Subcutaneous adipose tissue (tissue), 4 donors: ENCODE results near the gene PSMC5. TPM values are rescaled to one million over a fixed set of nuclear protein-coding genes. Genes with fewer than 3 reads are reported as not detected.

ENCODE experiments used
- total RNA-seq, 4 donors: library from RNA; depleted of rRNA; stranded (reverse); fragments of >200 nt; gene quantifications; one replicate each; pipeline ENCODE4 v1.1.0, GENCODE V29; 2016
- TF ChIP-seq, protein P1 (sequence below): fragments of 450-650 bp; IDR thresholded peaks from one replicate; pipeline ENCODE4 v1.5.1; 2016; ENCODE audit warnings: low read depth, mild to moderate bottlenecking, control low read depth, antibody characterized with exemption, moderate library complexity

Gene PSMC5
- total RNA-seq, 4 donors from 2014 or later = 66.0 to 127 (median 83.2) TPM

DNA sequence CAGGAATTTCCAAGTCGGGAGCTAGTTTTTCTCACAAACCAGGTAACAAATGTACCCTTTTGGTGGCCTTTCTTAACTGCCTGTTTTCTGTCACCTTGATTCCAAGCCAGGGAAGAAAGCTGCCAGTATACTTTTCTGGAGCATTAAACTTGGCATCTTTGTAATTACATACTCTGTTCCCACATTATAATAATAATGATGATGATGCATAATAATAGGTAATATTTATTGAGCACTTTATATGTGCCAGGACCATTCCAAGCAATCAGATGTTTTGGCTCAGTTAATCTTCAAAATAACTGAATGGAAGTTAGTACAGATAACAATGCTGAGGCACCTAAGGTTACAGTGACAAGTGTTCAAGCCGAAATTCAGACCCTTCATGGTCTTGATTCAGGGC is 11.1 kb upstream of the PSMC5 start:
- TF ChIP-seq, protein P1, sequence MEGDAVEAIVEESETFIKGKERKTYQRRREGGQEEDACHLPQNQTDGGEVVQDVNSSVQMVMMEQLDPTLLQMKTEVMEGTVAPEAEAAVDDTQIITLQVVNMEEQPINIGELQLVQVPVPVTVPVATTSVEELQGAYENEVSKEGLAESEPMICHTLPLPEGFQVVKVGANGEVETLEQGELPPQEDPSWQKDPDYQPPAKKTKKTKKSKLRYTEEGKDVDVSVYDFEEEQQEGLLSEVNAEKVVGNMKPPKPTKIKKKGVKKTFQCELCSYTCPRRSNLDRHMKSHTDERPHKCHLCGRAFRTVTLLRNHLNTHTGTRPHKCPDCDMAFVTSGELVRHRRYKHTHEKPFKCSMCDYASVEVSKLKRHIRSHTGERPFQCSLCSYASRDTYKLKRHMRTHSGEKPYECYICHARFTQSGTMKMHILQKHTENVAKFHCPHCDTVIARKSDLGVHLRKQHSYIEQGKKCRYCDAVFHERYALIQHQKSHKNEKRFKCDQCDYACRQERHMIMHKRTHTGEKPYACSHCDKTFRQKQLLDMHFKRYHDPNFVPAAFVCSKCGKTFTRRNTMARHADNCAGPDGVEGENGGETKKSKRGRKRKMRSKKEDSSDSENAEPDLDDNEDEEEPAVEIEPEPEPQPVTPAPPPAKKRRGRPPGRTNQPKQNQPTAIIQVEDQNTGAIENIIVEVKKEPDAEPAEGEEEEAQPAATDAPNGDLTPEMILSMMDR = no peak

DNA sequence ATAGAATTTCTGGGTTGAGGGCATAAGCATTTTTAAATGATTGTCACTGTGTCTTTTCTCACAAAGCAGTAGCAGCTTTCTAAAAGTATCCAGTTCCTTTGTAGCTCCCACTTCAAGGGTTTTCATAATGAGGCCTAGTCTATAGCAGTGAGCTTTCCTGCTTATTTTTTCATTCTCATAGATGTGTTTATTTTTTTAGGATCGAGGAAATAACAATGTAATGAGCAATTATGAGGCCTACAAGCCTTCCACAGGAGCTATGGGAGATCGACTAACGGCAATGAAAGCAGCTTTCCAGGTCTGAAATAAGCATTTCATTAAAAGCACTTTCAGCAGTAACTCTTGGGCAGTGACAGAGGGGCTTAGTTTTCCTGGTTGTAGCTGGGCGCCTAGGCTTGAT is 10.6 kb upstream of the PSMC5 start:
- TF ChIP-seq, protein P1 = no peak

DNA sequence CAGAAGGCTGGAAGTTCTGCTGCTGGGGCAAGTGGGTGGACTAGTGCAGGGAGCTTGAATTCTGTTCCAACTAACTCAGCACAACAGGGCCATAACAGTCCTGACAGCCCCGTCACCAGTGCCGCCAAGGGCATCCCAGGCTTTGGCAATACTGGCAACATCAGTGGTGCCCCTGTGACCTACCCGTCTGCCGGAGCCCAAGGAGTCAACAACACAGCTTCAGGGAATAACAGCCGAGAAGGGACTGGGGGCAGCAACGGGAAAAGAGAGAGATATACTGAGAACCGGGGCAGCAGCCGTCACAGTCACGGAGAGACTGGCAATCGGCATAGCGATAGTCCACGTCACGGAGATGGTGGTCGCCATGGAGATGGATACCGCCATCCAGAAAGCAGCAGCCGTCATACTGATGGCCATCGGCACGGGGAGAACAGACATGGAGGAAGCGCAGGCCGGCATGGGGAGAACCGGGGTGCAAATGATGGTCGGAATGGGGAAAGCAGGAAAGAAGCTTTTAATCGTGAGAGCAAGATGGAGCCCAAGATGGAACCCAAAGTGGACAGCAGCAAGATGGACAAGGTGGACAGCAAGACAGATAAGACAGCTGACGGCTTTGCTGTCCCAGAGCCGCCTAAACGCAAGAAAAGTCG is 9.4 kb upstream of the PSMC5 start:
- TF ChIP-seq, protein P1 = no peak

DNA sequence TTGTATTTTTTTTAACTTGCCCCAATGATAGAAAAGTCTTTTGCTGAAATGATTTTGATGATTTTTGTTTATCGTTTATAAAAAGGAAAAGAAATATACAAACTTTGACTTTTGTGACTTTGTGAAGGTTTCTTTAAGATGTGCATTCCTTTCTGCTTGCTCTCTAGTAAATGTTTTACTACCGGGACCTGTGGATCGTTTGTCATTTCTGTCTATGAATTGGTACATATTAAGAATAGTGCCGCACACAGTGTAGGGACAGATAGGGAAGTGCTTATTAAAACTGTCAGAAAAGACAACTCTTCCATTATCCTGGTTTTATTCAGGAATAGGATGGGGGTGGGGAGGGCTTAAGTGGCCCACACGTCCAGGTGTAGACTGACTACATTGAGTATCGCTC is 8.1 kb upstream of the PSMC5 start:
- TF ChIP-seq, protein P1 = no peak

DNA sequence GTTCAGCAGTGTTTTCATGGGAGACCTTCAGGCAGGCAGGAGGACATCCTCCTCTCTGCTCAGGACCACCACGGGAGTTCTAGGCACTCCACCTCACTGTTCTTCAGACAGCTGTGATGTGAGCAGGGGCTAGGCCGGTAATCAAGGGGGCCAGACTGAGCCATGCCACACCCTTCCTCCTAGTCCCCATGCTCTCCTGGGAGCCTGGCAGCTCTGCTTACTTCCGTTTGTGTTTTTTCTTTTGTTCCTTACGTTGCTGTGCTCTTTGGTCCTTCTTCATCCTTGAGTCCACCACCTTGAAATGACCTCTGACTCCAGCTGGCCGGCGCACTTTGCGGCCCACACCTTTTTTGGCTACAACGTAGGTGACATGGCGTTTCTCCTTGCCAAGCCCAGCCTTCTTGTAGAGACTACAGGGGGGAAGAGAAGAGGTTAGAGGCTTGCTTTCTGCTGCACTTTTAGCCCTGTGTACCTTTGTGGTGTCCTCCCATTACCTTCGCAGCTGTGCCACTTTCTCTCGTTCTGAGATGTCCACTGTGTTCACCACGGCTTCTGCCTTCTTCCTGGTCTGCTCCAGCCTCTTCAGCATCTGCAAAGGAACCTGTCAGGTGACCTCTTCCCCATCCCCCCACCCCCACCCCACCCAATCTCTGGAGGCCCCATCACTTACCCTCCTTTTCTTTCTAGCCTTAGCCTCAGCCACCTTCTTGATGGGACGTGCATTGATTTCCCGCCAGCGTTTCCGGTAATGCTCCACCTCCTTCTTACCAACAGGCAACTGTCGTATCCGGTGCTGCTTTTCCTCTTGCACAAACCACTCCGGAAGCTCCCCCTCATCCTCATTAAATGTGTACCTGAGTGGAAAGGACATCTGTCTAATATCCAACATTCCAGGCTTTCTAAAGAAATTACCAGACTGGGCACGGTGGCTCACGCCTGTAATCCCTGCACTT is 7.4 kb upstream of the PSMC5 start:
- TF ChIP-seq, protein P1 = no peak

DNA sequence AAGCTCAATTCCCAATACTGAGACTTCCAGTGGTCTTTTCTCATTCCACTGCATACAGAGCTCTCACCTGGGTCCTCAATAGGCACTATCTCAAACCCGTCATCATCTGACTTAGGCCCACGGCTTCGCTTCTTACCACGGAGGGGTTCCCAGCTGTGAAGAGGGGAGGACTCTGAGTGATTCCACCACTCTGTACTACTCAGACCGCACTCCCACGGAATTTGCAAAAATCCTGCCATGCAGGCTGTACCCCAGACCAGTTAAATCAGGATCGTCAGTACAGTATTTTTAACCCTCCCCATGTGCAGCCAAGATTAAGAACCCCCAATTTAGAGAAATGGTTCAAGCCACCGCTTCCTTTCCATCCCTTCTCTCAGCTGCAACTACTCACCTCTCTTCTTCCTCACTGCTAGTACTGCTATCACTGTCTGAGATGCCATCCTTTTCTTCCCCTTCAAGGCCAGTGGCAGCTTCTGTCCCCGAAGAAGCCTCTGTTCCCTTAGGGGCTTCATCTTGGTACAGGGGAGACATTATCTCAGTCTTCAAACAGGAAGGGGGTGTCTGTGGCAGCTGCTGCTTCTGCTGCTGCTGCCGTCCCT is 6.2 kb upstream of the PSMC5 start:
- TF ChIP-seq, protein P1 = no peak

DNA sequence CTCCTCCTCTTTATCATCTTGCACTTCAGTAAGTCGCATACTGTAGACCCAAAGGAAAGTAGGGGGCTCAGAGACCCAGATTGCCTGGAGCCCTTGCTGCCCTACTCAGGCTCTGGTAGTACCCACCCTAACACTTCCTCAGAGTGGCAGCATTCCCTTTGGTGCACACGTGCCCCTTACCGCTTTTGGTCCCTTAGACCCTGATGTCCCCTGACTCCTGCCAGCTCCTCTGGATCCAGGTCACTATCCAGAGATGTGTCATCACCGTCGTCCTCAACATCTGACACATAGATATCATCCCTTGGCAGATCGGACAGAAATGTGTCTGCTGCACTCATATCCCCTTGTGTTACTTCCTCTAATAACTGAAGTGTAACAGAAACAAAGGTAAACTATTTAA is 5.4 kb upstream of the PSMC5 start:
- TF ChIP-seq, protein P1 = no peak
